B cell (primary cell): ENCODE data around the gene VWA7. TPM values are rescaled to one million over a fixed set of nuclear protein-coding genes. Genes with fewer than 3 reads are reported as not detected.
"Not testable (repeated sequence)": the region's sequence is repeated elsewhere in the genome, so short reads cannot be mapped to it uniquely, and the experiment has no call there.

Experiments
- ATAC-seq: fragments of 200-7000 bp; cut with Tn5 transposase; one replicate; pipeline ENCODE4 v1.10.0; 2021; ENCODE audit warnings: low read depth, mild to moderate bottlenecking, moderate number of reproducible peaks, moderate library complexity
- CTCF ChIA-PET: fragments of 350-600 bp; sonication (Branson Sonifier 250); formaldehyde crosslinking; loops from one replicate; lab custom pipeline; 2021; ENCODE audit warnings: antibody characterized with exemption, inconsistent platforms; lab: Charles Lee
- POLR2A ChIA-PET: fragments of 350-600 bp; sonication (Branson Sonifier 250); formaldehyde crosslinking; loops from one replicate; lab custom pipeline; 2021; ENCODE audit warnings: antibody characterized with exemption; lab: Charles Lee
- DNase-seq: peaks from one replicate; pipeline ENCODE4 v3.0.0; 2013
- H2AFZ ChIP-seq: 2 replicates; pipeline ENCODE4 v1.6.1; 2012; ENCODE audit warnings: mild to moderate bottlenecking, low read depth, low read length; ENCODE audit not compliant: insufficient read depth, poor library complexity, severe bottlenecking
- H3K27ac ChIP-seq, 2 donors: 1 replicate in 1 of 2; 2 replicates in 1 of 2; pipeline ENCODE4 v1.5.1; 2012 to 2013; ENCODE audit warnings: low read length in 2 of 2, mild to moderate bottlenecking in 2 of 2, moderate library complexity in 1 of 2
- H3K27me3 ChIP-seq, 4 experiments: fragments of 200-600 bp in 1 of 4; sonication (generic) in 1 of 4; replicated peaks in 1 of 4; 1 replicate in 2 of 4; 2 replicates in 2 of 4; pipeline versions ENCODE4 v1.6.1 to v1.7.0; 2013 to 2016; ENCODE audit warnings: low read length in 3 of 4, mild to moderate bottlenecking in 2 of 4, mixed read lengths in 1 of 4, moderate library complexity in 1 of 4; ENCODE audit not compliant: insufficient read depth in 4 of 4, control insufficient read depth in 3 of 4; ENCODE audit errors: control extremely low read depth in 1 of 4
- H3K36me3 ChIP-seq, 2 experiments: replicated peaks in 1 of 2; 1 replicate in 1 of 2; 2 replicates in 1 of 2; pipeline versions ENCODE4 v1.6.1 to v1.7.1; 2013; ENCODE audit warnings: low read length in 1 of 2; ENCODE audit not compliant: insufficient read depth in 2 of 2, control insufficient read depth in 1 of 2; ENCODE audit errors: control extremely low read depth in 1 of 2, extremely low read depth in 1 of 2
- H3K4me1 ChIP-seq, 2 donors: fragments of 200-600 bp in 1 of 2; sonication (generic) in 1 of 2; 1 replicate in 1 of 2; 2 replicates in 1 of 2; pipeline versions ENCODE4 v1.5.1 to v1.6.1; 2013 to 2017; ENCODE audit warnings: low read length in 2 of 2; ENCODE audit not compliant: control insufficient read depth in 2 of 2, insufficient read depth in 2 of 2
- H3K4me2 ChIP-seq: replicated peaks from 2 replicates; pipeline ENCODE3; 2012; ENCODE audit warnings: mild to moderate bottlenecking, low read depth, low read length; ENCODE audit not compliant: poor library complexity, severe bottlenecking
- H3K4me3 ChIP-seq, 5 experiments: fragments of 200-600 bp in 1 of 5; sonication (generic) in 1 of 5; 1 replicate in 3 of 5; 2 replicates in 2 of 5; pipeline versions ENCODE4 v1.5.1 to v1.7.0; 2011 to 2016; ENCODE audit warnings: low read length in 4 of 5, mild to moderate bottlenecking in 4 of 5, low read depth in 2 of 5, control low read depth in 1 of 5, moderate library complexity in 1 of 5; ENCODE audit not compliant: insufficient read depth in 1 of 5; ENCODE audit errors: control extremely low read depth in 1 of 5, extremely low read depth in 1 of 5
- H3K79me2 ChIP-seq: fragments of 200-600 bp; sonication (generic); one replicate; pipeline ENCODE4 v1.6.0; 2016; ENCODE audit warnings: low read length; ENCODE audit not compliant: control insufficient read depth, insufficient read depth
- H3K9ac ChIP-seq: fragments of 200-600 bp; sonication (generic); 2 replicates; pipeline ENCODE4 v1.6.1; 2017; ENCODE audit warnings: mild to moderate bottlenecking, low read length, moderate library complexity
- H3K9me3 ChIP-seq, 3 donors: one replicate each; pipeline versions ENCODE4 v1.6.1 to v1.7.1; 2013; ENCODE audit warnings: low read length in 2 of 3; ENCODE audit not compliant: control insufficient read depth in 2 of 3, insufficient read depth in 1 of 3; ENCODE audit errors: control extremely low read depth in 1 of 3
- H4K20me1 ChIP-seq: 2 replicates; pipeline ENCODE4 v1.6.0; 2012; ENCODE audit warnings: mild to moderate bottlenecking, low read length; ENCODE audit not compliant: insufficient read depth, control insufficient read depth, poor library complexity, severe bottlenecking
- H3K27ac Mint-ChIP-seq: one replicate; pipeline ENCODE4 v1.8.0; 2021; ENCODE audit warnings: mixed read lengths
- H3K27me3 Mint-ChIP-seq: one replicate; pipeline ENCODE4 v1.8.0; 2021; ENCODE audit warnings: mixed read lengths
- H3K4me1 Mint-ChIP-seq: one replicate; pipeline ENCODE4 v1.8.0; 2021; ENCODE audit warnings: mixed read lengths
- H3K4me3 Mint-ChIP-seq: one replicate; pipeline ENCODE4 v1.8.0; 2021; ENCODE audit warnings: mixed read lengths
- H3K9me3 Mint-ChIP-seq: one replicate; pipeline ENCODE4 v1.8.0; 2022; ENCODE audit warnings: mixed read lengths; ENCODE audit not compliant: insufficient read depth
- EZH2 ChIP-seq: IDR thresholded peaks from 2 replicates; pipeline ENCODE4 v1.6.1; 2012; ENCODE audit warnings: borderline replicate concordance, low read depth, mild to moderate bottlenecking, moderate library complexity, low read length; ENCODE audit not compliant: insufficient read depth, poor library complexity, severe bottlenecking
- WGBS: methylation state at CpG from one replicate; pipeline ENCODE4 v1.1.5; 2013; ENCODE audit warnings: missing lambda C conversion rate; ENCODE audit not compliant: insufficient coverage; 5-methylcytosine and 5-hydroxymethylcytosine counted together
- intact Hi-C: fragments of 100-400 bp; cut with micrococcal nuclease; formaldehyde crosslinking; loops from one replicate; pipeline ENCODE4 v1.10.0; 2022
- polyA plus RNA-seq: library from polyadenylated mRNA; depleted of rRNA; stranded (reverse); fragments of >200 nt; gene quantifications from 2 replicates; pipeline ENCODE4 v1.2.3, GENCODE V29; 2012
- total RNA-seq, 2 donors: library from RNA; stranded (reverse); fragments of 120-200 nt in 1 of 2; gene quantifications; 1 replicate in 1 of 2; 2 replicates in 1 of 2; pipeline versions ENCODE4 v1.2.3 to v1.2.4, GENCODE V29; 2013 to 2022
- TF ChIP-seq, protein P1 (sequence below): fragments of 200-600 bp; IDR thresholded peaks from one replicate; pipeline ENCODE4 v1.8.0; 2022; ENCODE audit warnings: antibody characterized with exemption, mild to moderate bottlenecking

Gene VWA7
- total and polyA plus RNA-seq, 2 donors (not counting 1 experiment from before 2014, with no cell fraction given), result 5.2 to 6.0 TPM

- H3K27me3 ChIP-seq, result no peaks in the 10 kb centered on the region
- H3K9me3 ChIP-seq, result no peaks in the 10 kb centered on the region
- Mint-ChIP-seq H3K4me3 (peak overlapping the region; percentile 68), H3K9me3 (no peaks in the 10 kb centered on the region), H3K27ac (peak overlapping the region; percentile 38), H3K4me1 (peaks cover 26% of the 10 kb centered on the region), H3K27me3 (no peaks in the 10 kb centered on the region)
- H3K79me2 ChIP-seq, result no peaks in the 10 kb centered on the region
- ChIA-PET CTCF (interaction anchor here (0.7 to 1.5 kb wide), 4 partner anchors 13 to 92 kb away, joined by 3 to 7 read pairs (median 4); partner anchors contain the start of gene LSM2), POLR2A (interaction anchor here (0.7 kb wide), 1 partner anchor 89 kb away, joined by 11 read pairs; no protein-coding TSS in a partner anchor)
- no peak overlapping the region for H3K9ac ChIP-seq
- H3K4me2 ChIP-seq, result no peak overlapping the region
- no peak for TF ChIP-seq EZH2
- TF ChIP-seq, protein P1, sequence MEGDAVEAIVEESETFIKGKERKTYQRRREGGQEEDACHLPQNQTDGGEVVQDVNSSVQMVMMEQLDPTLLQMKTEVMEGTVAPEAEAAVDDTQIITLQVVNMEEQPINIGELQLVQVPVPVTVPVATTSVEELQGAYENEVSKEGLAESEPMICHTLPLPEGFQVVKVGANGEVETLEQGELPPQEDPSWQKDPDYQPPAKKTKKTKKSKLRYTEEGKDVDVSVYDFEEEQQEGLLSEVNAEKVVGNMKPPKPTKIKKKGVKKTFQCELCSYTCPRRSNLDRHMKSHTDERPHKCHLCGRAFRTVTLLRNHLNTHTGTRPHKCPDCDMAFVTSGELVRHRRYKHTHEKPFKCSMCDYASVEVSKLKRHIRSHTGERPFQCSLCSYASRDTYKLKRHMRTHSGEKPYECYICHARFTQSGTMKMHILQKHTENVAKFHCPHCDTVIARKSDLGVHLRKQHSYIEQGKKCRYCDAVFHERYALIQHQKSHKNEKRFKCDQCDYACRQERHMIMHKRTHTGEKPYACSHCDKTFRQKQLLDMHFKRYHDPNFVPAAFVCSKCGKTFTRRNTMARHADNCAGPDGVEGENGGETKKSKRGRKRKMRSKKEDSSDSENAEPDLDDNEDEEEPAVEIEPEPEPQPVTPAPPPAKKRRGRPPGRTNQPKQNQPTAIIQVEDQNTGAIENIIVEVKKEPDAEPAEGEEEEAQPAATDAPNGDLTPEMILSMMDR, result no peak
- intact Hi-C loops, result loop anchor here (5.0 kb wide), 1 partner anchor 42 kb away; the partner anchor contains the start of gene NEU1
- H3K4me3 ChIP-seq, result no peak overlapping the region
- no peak overlapping the region for H3K27ac ChIP-seq
- ATAC-seq (no peak), DNase-seq (no peak)
- H4K20me1 ChIP-seq, result no peaks in the 10 kb centered on the region
- H3K4me1 ChIP-seq, result peaks cover 24 to 33% of the 10 kb centered on the region in 2 donors
- no peaks in the 10 kb centered on the region for H3K36me3 ChIP-seq
- H2AFZ ChIP-seq, result no peak overlapping the region
Measured at GRCh38 chr6:31819871-31820299, 42.8 kb upstream of the VWA7 start.

- H3K9me3 Mint-ChIP-seq, H3K79me2 ChIP-seq, H4K20me1 ChIP-seq, POLR2A ChIA-PET, H3K27me3 Mint-ChIP-seq, H3K27me3 ChIP-seq, DNase-seq, H3K36me3 ChIP-seq, H3K9me3 ChIP-seq, ATAC-seq: not testable (repeated sequence)
- Histone ChIP-seq H3K4me3 (peak overlapping the region in 4 of 5 experiments; percentile 4 to 79 (median 40)), H3K9ac (peak overlapping the region; percentile 58), H3K4me1 (peaks cover 30 to 48% of the 10 kb centered on the region in 2 donors), H3K4me2 (peak overlapping the region; percentile 40), H2AFZ (peak overlapping the region; percentile 68), H3K27ac (peak overlapping the region in 1 of 2 donors; percentile 47)
- Mint-ChIP-seq H3K4me1 (peaks cover 34% of the 10 kb centered on the region), H3K4me3 (peak overlapping the region; percentile 53), H3K27ac (peak overlapping the region; percentile 74)
- 44% methylated on average over 5 of the region's 8 CpGs for WGBS
- CTCF ChIA-PET, result interaction anchor here (1.0 to 1.2 kb wide), 2 partner anchors 12 to 88 kb away, joined by 3 to 10 read pairs; partner anchors contain the start of gene DDAH2
- intact Hi-C loops, result loop anchor here (5.0 kb wide), 1 partner anchor 44 kb away; the partner anchor contains the start of gene NEU1
Measured at GRCh38 chr6:31817929-31818511, 40.9 kb upstream of the VWA7 start.

- Mint-ChIP-seq H3K27ac (peak overlapping the region; percentile 74), H3K4me3 (peak overlapping the region; percentile 53), H3K4me1 (peaks cover 30% of the 10 kb centered on the region)
- H3K9me3 Mint-ChIP-seq, H3K79me2 ChIP-seq, H3K36me3 ChIP-seq, ATAC-seq, H3K27me3 ChIP-seq, H3K27me3 Mint-ChIP-seq, H4K20me1 ChIP-seq, H3K9me3 ChIP-seq, POLR2A ChIA-PET: not testable (repeated sequence)
- Histone ChIP-seq H3K9ac (peak overlapping the region; percentile 58), H3K4me1 (peaks cover 23 to 43% of the 10 kb centered on the region in 2 donors), H3K4me3 (peak overlapping the region; percentile 39 to 79 (median 42)), H2AFZ (peak overlapping the region; percentile 68), H3K27ac (peak overlapping the region; percentile 41 to 47), H3K4me2 (peak overlapping the region; percentile 40)
- 16% methylated on average over 7 of the region's 37 CpGs for WGBS
- intact Hi-C loops, result loop anchor here (5.0 kb wide), 1 partner anchor 45 kb away; the partner anchor contains the start of gene NEU1
- CTCF ChIA-PET, result interaction anchor here (1.2 kb wide), 1 partner anchor 13 kb away, joined by 10 read pairs; no protein-coding TSS in a partner anchor
- DNase-seq, result peak; percentile 62
Measured at GRCh38 chr6:31817133-31817928, 40.2 kb upstream of the VWA7 start.
